ENCODE measurements around the gene DCLK1.

DNA sequence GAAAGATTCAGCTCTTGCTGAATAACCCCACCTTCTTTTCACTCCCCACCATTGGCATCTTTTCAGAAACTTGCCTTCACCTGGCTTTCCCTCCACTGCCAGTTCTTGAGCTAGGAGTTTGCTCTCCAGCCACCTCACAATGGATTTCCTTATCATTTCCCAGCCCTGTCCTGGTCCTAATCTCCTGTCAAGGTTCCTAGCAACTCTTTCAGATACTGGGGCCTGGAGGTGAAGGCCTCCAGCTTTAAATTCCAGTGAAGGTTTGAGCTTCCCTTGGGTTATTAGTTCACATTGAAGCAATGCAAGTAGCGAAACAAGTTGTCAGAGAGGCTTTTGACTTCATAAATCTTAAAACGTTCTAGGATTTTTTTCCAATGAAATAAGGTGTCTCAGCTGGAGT, 333.9 kb downstream of the DCLK1 start:
- TF ChIP-seq, protein P1, sequence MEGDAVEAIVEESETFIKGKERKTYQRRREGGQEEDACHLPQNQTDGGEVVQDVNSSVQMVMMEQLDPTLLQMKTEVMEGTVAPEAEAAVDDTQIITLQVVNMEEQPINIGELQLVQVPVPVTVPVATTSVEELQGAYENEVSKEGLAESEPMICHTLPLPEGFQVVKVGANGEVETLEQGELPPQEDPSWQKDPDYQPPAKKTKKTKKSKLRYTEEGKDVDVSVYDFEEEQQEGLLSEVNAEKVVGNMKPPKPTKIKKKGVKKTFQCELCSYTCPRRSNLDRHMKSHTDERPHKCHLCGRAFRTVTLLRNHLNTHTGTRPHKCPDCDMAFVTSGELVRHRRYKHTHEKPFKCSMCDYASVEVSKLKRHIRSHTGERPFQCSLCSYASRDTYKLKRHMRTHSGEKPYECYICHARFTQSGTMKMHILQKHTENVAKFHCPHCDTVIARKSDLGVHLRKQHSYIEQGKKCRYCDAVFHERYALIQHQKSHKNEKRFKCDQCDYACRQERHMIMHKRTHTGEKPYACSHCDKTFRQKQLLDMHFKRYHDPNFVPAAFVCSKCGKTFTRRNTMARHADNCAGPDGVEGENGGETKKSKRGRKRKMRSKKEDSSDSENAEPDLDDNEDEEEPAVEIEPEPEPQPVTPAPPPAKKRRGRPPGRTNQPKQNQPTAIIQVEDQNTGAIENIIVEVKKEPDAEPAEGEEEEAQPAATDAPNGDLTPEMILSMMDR (IDR thresholded peaks at IDR 0.05) = no peak
- no peak for TF ChIP-seq POLR2A (IDR thresholded peaks at IDR 0.05)

All from right lobe of liver (tissue), 4 donors.